Measurements from ENCODE around the gene PIK3CB.

PIK3CB gene

GRCh38 chr3:138620431-138620830 lies 214.3 kb downstream of the PIK3CB start:
- Histone ChIP-seq H3K27ac (ENCODE audit: extremely low read depth, low read depth, low read length) (no peak overlapping the region), H3K9me3 (ENCODE audit: control insufficient read depth, insufficient read depth, low read depth, low read length) (no peaks in the 10 kb centered on the region), H3K4me3 (ENCODE audit: low read depth, low read length) (no peak overlapping the region), H3K4me1 (ENCODE audit: control insufficient read depth, insufficient read depth, low read length) (no peaks in the 10 kb centered on the region), H3K36me3 (ENCODE audit: control insufficient read depth in 2 of 2, insufficient read depth in 1 of 2, low read length in 2 of 2) (peaks cover 0 to 4% of the 10 kb centered on the region in 2 experiments; a peak in 1 of 3 replicates)
- TF ChIP-seq GFI1B (tag by site-specific recombination; IDR thresholded peaks at IDR 0.05) (no peak), ZNF513 (tag by site-specific recombination; IDR thresholded peaks at IDR 0.05) (no peak), ZNF704 (tag by site-specific recombination; IDR thresholded peaks at IDR 0.05) (no peak), ZNF350 (tag by site-specific recombination; IDR thresholded peaks at IDR 0.05) (no peak)
- ChIA-PET POLR2A (no interaction called here), CTCF (interaction anchor here (1.5 kb wide), 1 partner anchor 295 kb away, joined by 4 read pairs; no protein-coding TSS in a partner anchor)

- ChIA-PET CTCF (no interaction called here), POLR2A (no interaction called here)
- Histone ChIP-seq H3K4me1 (ENCODE audit: control insufficient read depth, insufficient read depth, low read length) (0 out of 2 replicates have a peak, but pooled peaks cover 4% of the 10 kb centered on the region), H3K36me3 (ENCODE audit: control insufficient read depth in 2 of 2, insufficient read depth in 1 of 2, low read length in 2 of 2) (no peaks in the 10 kb centered on the region; a peak in 1 of 3 replicates), H3K4me3 (ENCODE audit: low read depth, low read length) (no peak overlapping the region), H3K27ac (ENCODE audit: extremely low read depth, low read depth, low read length) (no peak overlapping the region), H3K9me3 (ENCODE audit: control insufficient read depth, insufficient read depth, low read depth, low read length) (no peaks in the 10 kb centered on the region)
- no peak for TF ChIP-seq ZNF404 (tag by site-specific recombination; IDR thresholded peaks at IDR 0.05)
- TF ChIP-seq ZNF366 (tag by site-specific recombination; conservative IDR thresholded peaks at IDR 0.05): no peak
- TF ChIP-seq ZFHX2 (tag by site-specific recombination; conservative IDR thresholded peaks at IDR 0.05): no peak
- TF ChIP-seq KLF17 (tag by site-specific recombination; IDR thresholded peaks at IDR 0.05): no peak
- peak; percentile 73 for TF ChIP-seq PRDM6 (tag by site-specific recombination; IDR thresholded peaks at IDR 0.05)
- no peak for TF ChIP-seq TCF7L2 (IDR thresholded peaks at IDR 0.05; ENCODE audit: borderline replicate concordance, low read depth, low read length)
- TF ChIP-seq CTCF (tag by site-specific recombination; IDR thresholded peaks at IDR 0.05): no peak
- peak; percentile 60; the same call in 1 of the 2 replicates for TF ChIP-seq SCRT1 (tag by site-specific recombination; IDR thresholded peaks at IDR 0.05; ENCODE audit: borderline replicate concordance)
- no peak for TF ChIP-seq ZNF221 (tag by site-specific recombination; IDR thresholded peaks at IDR 0.05; ENCODE audit: borderline replicate concordance)
- TF ChIP-seq ZNF416 (tag by site-specific recombination; IDR thresholded peaks at IDR 0.05): no peak
- no peak for TF ChIP-seq MZF1 (tag by site-specific recombination; IDR thresholded peaks at IDR 0.05; ENCODE audit: borderline replicate concordance)
- no peak for TF ChIP-seq ZNF629 (tag by site-specific recombination; IDR thresholded peaks at IDR 0.05)
- TF ChIP-seq ZSCAN30 (tag by site-specific recombination; IDR thresholded peaks at IDR 0.05): no peak
- peak; percentile 81 for TF ChIP-seq SCRT2 (tag by site-specific recombination; IDR thresholded peaks at IDR 0.05)
- TF ChIP-seq OVOL3 (tag by site-specific recombination; IDR thresholded peaks at IDR 0.05): no peak
- no peak for TF ChIP-seq PBX3 (CRISPR knock-in tag; IDR thresholded peaks at IDR 0.05)
- no peak for TF ChIP-seq ZNF266 (tag by site-specific recombination; IDR thresholded peaks at IDR 0.05; ENCODE audit: low read depth)
These were observed 219.3 kb downstream of the PIK3CB start for GRCh38 chr3:138615462-138615861.

Data from HEK293 (cell line).